ENCODE measurements around the gene PIGN.

The PIGN gene

DNA sequence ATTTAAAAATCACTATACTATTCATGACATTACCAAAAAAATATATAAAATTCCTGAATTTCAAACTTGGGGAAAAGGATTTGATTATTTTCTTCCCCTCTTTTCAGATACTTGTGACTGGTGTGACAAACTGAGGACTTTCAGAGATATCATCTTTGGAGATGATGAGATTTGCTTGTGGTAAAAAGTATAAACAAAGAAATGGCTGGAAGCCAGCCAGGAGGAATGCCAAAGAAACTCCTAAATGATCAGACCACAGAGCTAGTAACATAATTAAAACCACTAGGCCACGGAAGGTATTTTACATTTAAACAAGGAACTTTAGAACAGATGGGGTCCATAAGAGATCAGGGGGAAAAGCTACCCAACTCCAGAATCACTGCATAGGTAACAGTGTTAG lies 58.7 kb downstream of the PIGN start:
- TF ChIP-seq CTCF (IDR thresholded peaks at IDR 0.05; ENCODE audit: low read depth, low read length): no peak
- TF ChIP-seq MYC (IDR thresholded peaks at IDR 0.05; ENCODE audit: low read depth, low read length): no peak
- TF ChIP-seq POLR2A (IDR thresholded peaks at IDR 0.05; ENCODE audit: extremely low read depth, insufficient read length): no peak
- TF ChIP-seq, protein P1, sequence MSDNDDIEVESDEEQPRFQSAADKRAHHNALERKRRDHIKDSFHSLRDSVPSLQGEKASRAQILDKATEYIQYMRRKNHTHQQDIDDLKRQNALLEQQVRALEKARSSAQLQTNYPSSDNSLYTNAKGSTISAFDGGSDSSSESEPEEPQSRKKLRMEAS (IDR thresholded peaks at IDR 0.05; ENCODE audit: low read depth, low read length): no peak
- no peak for DNase-seq (ENCODE audit: low read depth)
- H3K4me3 ChIP-seq (ENCODE audit: low read depth, low read length): no peak overlapping the region

GRCh38 chr18:62126737-62127136 lies 60.1 kb downstream of the PIGN start:
- no peak for DNase-seq (ENCODE audit: low read depth)
- no peak for TF ChIP-seq POLR2A (IDR thresholded peaks at IDR 0.05; ENCODE audit: extremely low read depth, insufficient read length)
- TF ChIP-seq, protein P1 (IDR thresholded peaks at IDR 0.05; ENCODE audit: low read depth, low read length): no peak
- no peak for TF ChIP-seq CTCF (IDR thresholded peaks at IDR 0.05; ENCODE audit: low read depth, low read length)
- TF ChIP-seq MYC (IDR thresholded peaks at IDR 0.05; ENCODE audit: low read depth, low read length): no peak
- no peak overlapping the region for H3K4me3 ChIP-seq (ENCODE audit: low read depth, low read length)

GRCh38 chr18:62125702-62126101 lies 61.2 kb downstream of the PIGN start:
- no peak overlapping the region for H3K4me3 ChIP-seq (ENCODE audit: low read depth, low read length)
- TF ChIP-seq POLR2A (IDR thresholded peaks at IDR 0.05; ENCODE audit: extremely low read depth, insufficient read length) (no peak), CTCF (IDR thresholded peaks at IDR 0.05; ENCODE audit: low read depth, low read length) (no peak), MYC (IDR thresholded peaks at IDR 0.05; ENCODE audit: low read depth, low read length) (no peak)
- TF ChIP-seq, protein P1 (IDR thresholded peaks at IDR 0.05; ENCODE audit: low read depth, low read length): no peak
- no peak for DNase-seq (ENCODE audit: low read depth)

DNA sequence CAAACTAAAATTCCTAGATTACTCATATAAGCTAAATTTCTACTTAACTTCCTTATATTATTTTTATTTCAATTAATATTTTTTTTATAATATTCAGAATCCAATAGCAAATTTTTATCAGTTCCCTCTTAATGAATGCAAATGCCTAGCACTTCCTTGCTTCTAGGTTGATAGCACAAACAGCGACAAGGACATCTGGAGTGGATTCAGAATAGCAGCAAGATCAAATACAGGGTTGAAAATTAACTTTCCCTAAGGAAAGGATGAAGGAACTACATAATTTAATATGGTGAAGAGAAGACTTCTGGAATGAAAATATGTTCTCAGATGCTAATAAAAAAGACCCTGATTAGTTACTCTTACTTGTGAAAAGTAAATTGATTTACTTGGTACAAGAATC lies 64.5 kb downstream of the PIGN start:
- no peak overlapping the region for H3K4me3 ChIP-seq (ENCODE audit: low read depth, low read length)
- no peak for TF ChIP-seq POLR2A (IDR thresholded peaks at IDR 0.05; ENCODE audit: extremely low read depth, insufficient read length)
- no peak for TF ChIP-seq CTCF (IDR thresholded peaks at IDR 0.05; ENCODE audit: low read depth, low read length)
- no peak for TF ChIP-seq MYC (IDR thresholded peaks at IDR 0.05; ENCODE audit: low read depth, low read length)
- TF ChIP-seq, protein P1 (IDR thresholded peaks at IDR 0.05; ENCODE audit: low read depth, low read length): no peak
- no peak for DNase-seq (ENCODE audit: low read depth)

- no peak for DNase-seq (ENCODE audit: low read depth)
- H3K4me3 ChIP-seq (ENCODE audit: low read depth, low read length): no peak overlapping the region
- TF ChIP-seq POLR2A (IDR thresholded peaks at IDR 0.05; ENCODE audit: extremely low read depth, insufficient read length) (no peak), MYC (IDR thresholded peaks at IDR 0.05; ENCODE audit: low read depth, low read length) (no peak), CTCF (IDR thresholded peaks at IDR 0.05; ENCODE audit: low read depth, low read length) (no peak)
- TF ChIP-seq, protein P1 (IDR thresholded peaks at IDR 0.05; ENCODE audit: low read depth, low read length): no peak
Measured at GRCh38 chr18:62119884-62120283, 67.0 kb downstream of the PIGN start.

- no peak overlapping the region for H3K4me3 ChIP-seq (ENCODE audit: low read depth, low read length)
- no peak for DNase-seq (ENCODE audit: low read depth)
- TF ChIP-seq CTCF (IDR thresholded peaks at IDR 0.05; ENCODE audit: low read depth, low read length) (no peak), MYC (IDR thresholded peaks at IDR 0.05; ENCODE audit: low read depth, low read length) (no peak), POLR2A (IDR thresholded peaks at IDR 0.05; ENCODE audit: extremely low read depth, insufficient read length) (no peak)
- TF ChIP-seq, protein P1 (IDR thresholded peaks at IDR 0.05; ENCODE audit: low read depth, low read length): no peak
Measured at GRCh38 chr18:62118328-62118727, 68.5 kb downstream of the PIGN start.
